Naive thymus-derived CD4-positive, alpha-beta T cell (primary cell): ENCODE data around the gene ATP9A. TPM values are rescaled to one million over a fixed set of nuclear protein-coding genes. Genes with fewer than 3 reads are reported as not detected.
"Not testable (repeated sequence)": the region's sequence is repeated elsewhere in the genome, so short reads cannot be mapped to it uniquely, and the experiment has no call there.

ENCODE experiments used
- ATAC-seq: fragments of 150-1000 bp; cut with Tn5 transposase; 2 replicates; pipeline ENCODE4 v1.10.0; 2021; ENCODE audit warnings: mild to moderate bottlenecking, moderate library complexity
- CTCF ChIA-PET: fragments of 350-600 bp; sonication (Branson Sonifier 250); formaldehyde crosslinking; loops from one replicate; lab custom pipeline; 2021; ENCODE audit warnings: antibody characterized with exemption; lab: Charles Lee
- POLR2A ChIA-PET: fragments of 350-600 bp; sonication (Branson Sonifier 250); formaldehyde crosslinking; loops from one replicate; lab custom pipeline; 2021; ENCODE audit warnings: antibody characterized with exemption, inconsistent platforms; lab: Charles Lee
- DNase-seq, 9 donors: peaks; one replicate each; pipeline versions ENCODE4 v3.0.0 to v3.0.0-alpha.2; 2020 to 2022; ENCODE audit warnings: mixed read lengths in 1 of 9
- H3K27ac ChIP-seq: one replicate; pipeline ENCODE4 v1.7.0; 2013; ENCODE audit warnings: mild to moderate bottlenecking, low read depth, low read length, moderate library complexity
- H3K27me3 ChIP-seq, 2 donors: one replicate each; pipeline ENCODE4 v1.7.0; 2013; ENCODE audit warnings: low read length in 2 of 2, mild to moderate bottlenecking in 2 of 2, moderate library complexity in 2 of 2; ENCODE audit not compliant: control insufficient read depth in 2 of 2, insufficient read depth in 2 of 2
- H3K36me3 ChIP-seq, 3 experiments: 1 replicate in 2 of 3; 2 replicates in 1 of 3; pipeline ENCODE4 v1.7.0; 2013; ENCODE audit warnings: low read length in 3 of 3, mild to moderate bottlenecking in 3 of 3, moderate library complexity in 1 of 3; ENCODE audit not compliant: insufficient read depth in 3 of 3, control insufficient read depth in 2 of 3
- H3K4me1 ChIP-seq, 2 donors: one replicate each; pipeline ENCODE4 v1.7.0; 2013; ENCODE audit warnings: low read length in 2 of 2, mild to moderate bottlenecking in 2 of 2, moderate library complexity in 1 of 2; ENCODE audit not compliant: control insufficient read depth in 2 of 2, insufficient read depth in 2 of 2
- H3K4me3 ChIP-seq: 2 replicates; pipeline ENCODE4 v1.7.0; 2013; ENCODE audit warnings: mild to moderate bottlenecking, low read length
- H3K9me3 ChIP-seq, 3 experiments: 1 replicate in 2 of 3; 2 replicates in 1 of 3; pipeline ENCODE4 v1.7.0; 2013; ENCODE audit warnings: low read length in 3 of 3; ENCODE audit not compliant: control insufficient read depth in 2 of 3
- H3K27ac Mint-ChIP-seq, 9 donors: one replicate each; pipeline ENCODE4 v1.8.0; 2020 to 2022; ENCODE audit warnings: mixed read lengths in 9 of 9, mild to moderate bottlenecking in 8 of 9, moderate library complexity in 5 of 9, inconsistent platforms in 2 of 9
- H3K27me3 Mint-ChIP-seq, 5 donors: one replicate each; pipeline ENCODE4 v1.8.0; 2021 to 2022; ENCODE audit warnings: mixed read lengths in 5 of 5, mild to moderate bottlenecking in 1 of 5
- H3K36me3 Mint-ChIP-seq, 5 donors: one replicate each; pipeline ENCODE4 v1.8.0; 2020 to 2022; ENCODE audit warnings: mixed read lengths in 5 of 5, mild to moderate bottlenecking in 3 of 5, inconsistent platforms in 1 of 5
- H3K4me1 Mint-ChIP-seq, 7 donors: one replicate each; pipeline ENCODE4 v1.8.0; 2020 to 2022; ENCODE audit warnings: mixed read lengths in 7 of 7, mild to moderate bottlenecking in 3 of 7, inconsistent platforms in 1 of 7
- H3K4me3 Mint-ChIP-seq, 10 donors: one replicate each; pipeline ENCODE4 v1.8.0; 2020 to 2022; ENCODE audit warnings: mild to moderate bottlenecking in 10 of 10, mixed read lengths in 10 of 10, moderate library complexity in 6 of 10, inconsistent platforms in 2 of 10
- H3K9me3 Mint-ChIP-seq, 11 donors: one replicate each; pipeline ENCODE4 v1.8.0; 2020 to 2022; ENCODE audit warnings: mixed read lengths in 11 of 11, mild to moderate bottlenecking in 4 of 11, inconsistent platforms in 1 of 11, moderate library complexity in 1 of 11
- intact Hi-C, 2 donors: fragments of 100-400 bp; cut with micrococcal nuclease; formaldehyde crosslinking; loops; one replicate each; pipeline ENCODE4 v1.15.1; 2023
- polyA plus RNA-seq, 2 donors: library from polyadenylated mRNA; unstranded; fragments of 300-500 nt; fragmentation: Illumina TruSeq; gene quantifications; one replicate each; pipeline ENCODE4 v1.2.3, GENCODE V29; 2021
- total RNA-seq, 6 experiments: library from RNA in 5 of 6; stranded (reverse) in 5 of 6; gene quantifications; 1 replicate in 5 of 6; 2 replicates in 1 of 6; pipeline ENCODE4 v1.2.3 and lab custom pipeline; 2021 to 2026

The ATP9A gene
- total and polyA plus RNA-seq, 7 experiments from 2014 or later, result 0.05 to 2.0 (median 0.83) TPM; not detected in 3

DNA sequence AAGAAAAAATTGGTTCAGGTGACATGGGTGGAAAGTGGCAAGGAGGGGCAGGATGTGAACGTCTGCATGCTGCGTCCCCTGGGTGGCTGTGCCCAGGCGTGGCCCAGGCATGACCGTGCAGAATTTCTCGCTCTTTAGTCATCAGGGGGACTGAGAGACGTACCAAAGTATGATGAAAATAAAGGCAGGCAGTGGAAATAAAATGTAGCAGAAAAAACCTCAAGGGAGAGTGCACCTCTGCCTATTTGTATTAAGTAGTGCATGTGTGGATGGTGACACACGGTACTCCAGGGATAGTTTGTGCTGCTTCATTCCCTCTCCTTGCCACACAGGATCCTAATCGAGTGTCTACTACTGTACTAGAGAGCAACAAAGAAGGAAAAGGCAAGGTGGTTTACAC lies 81.1 kb downstream of the ATP9A start:
- Mint-ChIP-seq H3K9me3 (no peaks in the 10 kb centered on the region), H3K36me3 (no peaks in the 10 kb centered on the region), H3K4me3 (no peak overlapping the region), H3K27me3 (peaks cover 0 to 7% (median 3%) of the 10 kb centered on the region in 5 donors), H3K27ac (no peak overlapping the region), H3K4me1 (no peaks in the 10 kb centered on the region)
- Histone ChIP-seq H3K4me3 (no peak overlapping the region), H3K9me3 (no peaks in the 10 kb centered on the region), H3K27ac (no peak overlapping the region), H3K27me3 (no peaks in the 10 kb centered on the region), H3K4me1 (no peaks in the 10 kb centered on the region), H3K36me3 (no peaks in the 10 kb centered on the region)
- intact Hi-C loops, result no loop called here
- CTCF ChIA-PET, result no interaction called here
- POLR2A ChIA-PET, result no interaction called here
- DNase-seq (no peak), ATAC-seq (peak; percentile 57)

DNA sequence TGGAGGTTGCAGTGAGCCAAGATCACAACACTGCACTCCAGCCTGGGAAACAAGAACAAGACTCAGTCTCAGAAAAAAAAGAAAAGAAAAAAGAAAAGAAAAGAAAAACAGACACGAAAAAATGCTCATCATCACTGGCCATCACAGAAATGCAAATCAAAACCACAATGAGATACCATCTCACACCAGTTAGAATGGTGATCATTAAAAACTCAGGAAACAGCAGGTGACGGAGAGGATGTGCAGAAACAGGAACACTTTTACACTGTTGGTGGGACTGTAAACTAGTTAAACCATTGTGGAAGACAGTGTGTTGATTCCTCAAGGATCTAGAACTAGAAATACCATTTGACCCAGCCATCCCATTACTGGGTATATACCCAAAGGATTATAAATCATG lies 82.7 kb downstream of the ATP9A start:
- H3K9me3 Mint-ChIP-seq, CTCF ChIA-PET, H3K27ac ChIP-seq, H3K27ac Mint-ChIP-seq, DNase-seq, H3K27me3 Mint-ChIP-seq, H3K27me3 ChIP-seq, ATAC-seq, POLR2A ChIA-PET, H3K4me3 Mint-ChIP-seq, H3K4me3 ChIP-seq, H3K4me1 Mint-ChIP-seq, intact Hi-C loops, H3K4me1 ChIP-seq, H3K9me3 ChIP-seq, H3K36me3 Mint-ChIP-seq, H3K36me3 ChIP-seq: not testable (repeated sequence)

DNA sequence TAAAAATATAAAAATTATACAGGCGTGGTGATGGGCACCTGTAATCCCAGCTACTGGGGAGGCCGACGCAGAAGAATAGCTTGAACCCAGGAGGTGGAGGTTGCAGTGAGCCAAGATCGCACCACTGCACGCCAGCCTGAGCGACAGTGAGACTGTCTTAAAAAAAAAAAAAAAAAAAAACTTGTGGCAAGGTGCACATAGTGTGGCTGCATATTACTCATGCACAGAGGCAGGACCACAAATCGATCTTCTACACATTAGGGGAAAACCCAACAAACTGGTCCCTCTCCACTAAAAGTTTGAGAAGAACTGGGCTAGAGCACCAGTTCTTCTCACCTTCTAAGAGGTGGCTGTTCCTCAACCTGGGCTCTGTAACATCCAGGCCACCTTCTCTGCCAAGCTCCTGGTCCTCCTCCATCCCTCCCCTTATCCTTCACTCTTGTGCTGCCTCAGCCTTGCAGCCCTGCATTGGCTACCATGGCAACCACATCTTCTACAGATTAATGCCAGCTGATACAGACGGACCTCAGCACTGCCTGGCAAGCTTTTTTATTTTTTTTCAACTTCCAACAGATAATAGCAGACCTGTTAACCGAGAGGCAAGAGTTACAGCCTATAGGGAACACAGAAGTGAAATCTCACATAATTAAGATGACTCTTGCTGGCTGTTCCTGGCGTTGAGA lies 88.0 kb downstream of the ATP9A start:
- H3K36me3 ChIP-seq, result no peaks in the 10 kb centered on the region
- H3K4me1 ChIP-seq, result no peaks in the 10 kb centered on the region
- no peak for ATAC-seq
- no peak for DNase-seq
- no peak overlapping the region for H3K4me3 ChIP-seq
- no peaks in the 10 kb centered on the region for H3K27me3 ChIP-seq
- POLR2A ChIA-PET, result no interaction called here
- no peak overlapping the region for H3K27ac ChIP-seq
- CTCF ChIA-PET, result no interaction called here
- H3K27me3 Mint-ChIP-seq, result peaks cover 0 to 9% (median 3%) of the 10 kb centered on the region in 5 donors
- no peaks in the 10 kb centered on the region for H3K9me3 ChIP-seq
- intact Hi-C loops, result no loop called here
- H3K9me3 Mint-ChIP-seq, result no peaks in the 10 kb centered on the region
- peaks cover 0 to 2% (median 0%) of the 10 kb centered on the region in 7 donors for H3K4me1 Mint-ChIP-seq
- no peak overlapping the region for H3K4me3 Mint-ChIP-seq
- H3K36me3 Mint-ChIP-seq, result no peaks in the 10 kb centered on the region
- no peak overlapping the region for H3K27ac Mint-ChIP-seq

DNA sequence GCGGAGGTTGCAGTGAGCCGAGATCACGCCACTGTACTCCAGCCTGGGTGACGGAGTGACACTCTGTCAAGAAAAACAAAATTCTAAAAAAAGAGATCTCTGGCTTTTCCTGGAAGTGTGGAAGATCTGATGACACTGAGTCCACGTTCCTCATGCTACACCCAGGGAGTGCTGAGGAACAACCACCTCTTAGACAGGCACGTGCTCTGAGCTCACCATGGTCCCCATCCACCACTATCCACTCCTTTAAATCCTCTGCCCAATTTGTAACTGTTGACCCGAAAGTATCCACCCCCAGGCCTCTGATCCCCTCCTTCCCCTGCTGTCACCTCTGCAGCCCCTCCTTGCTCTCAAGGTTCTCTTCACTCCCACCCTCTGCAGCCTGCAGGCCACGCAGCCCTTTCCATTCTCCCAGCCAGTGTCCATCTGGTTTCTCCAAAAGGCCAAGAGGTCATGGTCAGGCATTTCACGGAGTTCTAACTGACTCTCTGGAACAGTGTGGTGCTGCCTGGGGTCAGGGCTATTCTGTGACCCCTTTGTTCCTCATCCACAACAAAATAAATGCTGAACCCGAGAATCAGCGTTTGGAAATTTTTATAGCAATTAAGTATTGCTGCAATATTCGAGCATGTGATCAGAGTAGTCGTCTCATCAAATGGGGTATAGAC lies 88.8 kb downstream of the ATP9A start:
- no peaks in the 10 kb centered on the region for H3K27me3 ChIP-seq
- CTCF ChIA-PET, result no interaction called here
- Mint-ChIP-seq H3K4me3 (no peak overlapping the region), H3K36me3 (no peaks in the 10 kb centered on the region), H3K27me3 (peaks cover 0 to 9% (median 3%) of the 10 kb centered on the region in 5 donors), H3K4me1 (peaks cover 0 to 2% (median 0%) of the 10 kb centered on the region in 7 donors), H3K27ac (no peak overlapping the region), H3K9me3 (no peaks in the 10 kb centered on the region)
- H3K4me1 ChIP-seq, result no peaks in the 10 kb centered on the region
- POLR2A ChIA-PET, result no interaction called here
- H3K36me3 ChIP-seq, result no peaks in the 10 kb centered on the region
- DNase-seq (no peak), ATAC-seq (no peak)
- H3K4me3 ChIP-seq, result no peak overlapping the region
- no peaks in the 10 kb centered on the region for H3K9me3 ChIP-seq
- intact Hi-C loops, result no loop called here
- no peak overlapping the region for H3K27ac ChIP-seq

DNA sequence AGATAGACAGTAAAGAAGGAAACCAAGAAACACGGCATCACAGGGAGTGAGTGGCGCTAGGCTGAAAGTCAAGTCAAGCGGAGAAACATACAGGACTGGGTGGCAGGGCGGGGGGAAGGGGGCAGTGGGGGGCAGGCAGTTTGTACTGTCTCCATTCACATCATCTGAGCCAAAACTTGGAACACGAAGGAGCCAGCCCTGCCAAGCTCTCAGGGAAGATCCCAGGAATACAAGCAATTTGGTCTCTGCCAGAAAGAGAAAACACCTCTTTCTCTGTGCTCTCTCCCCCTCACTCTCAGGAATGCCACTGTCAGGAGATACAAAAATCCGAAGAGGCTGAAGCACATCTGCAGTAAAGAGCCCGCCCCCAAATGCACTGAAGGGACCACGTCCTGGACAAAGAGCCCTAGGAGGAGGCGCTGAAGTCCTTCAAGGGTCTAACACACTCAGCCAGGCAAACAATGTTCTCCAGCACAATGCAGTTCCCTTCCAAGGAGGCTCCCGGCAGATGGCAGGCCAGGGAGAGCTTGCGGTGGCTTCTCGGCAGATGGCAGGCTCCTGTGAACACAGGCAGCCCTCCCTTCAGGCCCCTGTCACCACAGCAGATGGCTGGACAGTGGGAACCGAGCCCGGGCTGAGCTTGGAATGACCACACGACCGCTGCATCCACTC lies 90.0 kb downstream of the ATP9A start:
- POLR2A ChIA-PET, result no interaction called here
- H3K4me1 Mint-ChIP-seq, result peaks cover 0 to 2% (median 0%) of the 10 kb centered on the region in 7 donors

DNA sequence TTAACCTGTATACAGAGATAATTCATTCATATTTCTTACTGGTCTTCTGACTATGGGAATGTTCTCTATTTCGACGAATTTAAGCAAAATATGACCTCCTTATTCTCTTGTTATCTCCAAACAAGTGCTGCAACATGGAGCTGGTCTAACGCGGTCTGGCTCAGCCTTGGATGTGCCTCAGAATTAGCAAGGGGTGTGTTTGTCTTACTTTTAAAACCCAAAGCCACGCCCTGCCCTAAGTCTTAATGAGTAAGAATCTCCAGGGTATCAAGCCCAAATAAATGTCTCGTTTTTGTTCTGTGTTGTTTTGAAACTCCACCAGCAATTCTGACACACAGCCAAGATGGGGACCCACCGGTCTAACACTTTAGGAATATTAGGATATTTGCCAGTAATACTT lies 99.2 kb downstream of the ATP9A start:
- Mint-ChIP-seq H3K27me3 (peaks cover 0 to 28% (median 3%) of the 10 kb centered on the region in 5 donors), H3K36me3 (no peaks in the 10 kb centered on the region), H3K27ac (no peak overlapping the region), H3K4me3 (no peak overlapping the region), H3K9me3 (no peaks in the 10 kb centered on the region), H3K4me1 (peaks cover 9 to 14% (median 11%) of the 10 kb centered on the region in 7 donors)
- H3K4me3 ChIP-seq, result no peak overlapping the region
- ATAC-seq (no peak), DNase-seq (no peak)
- intact Hi-C loops, result no loop called here
- no peaks in the 10 kb centered on the region for H3K9me3 ChIP-seq
- ChIA-PET POLR2A (interaction anchor here (0.7 kb wide), 1 partner anchor 29 kb away, joined by 3 read pairs; no protein-coding TSS in a partner anchor), CTCF (no interaction called here)
- H3K4me1 ChIP-seq, result peaks cover 0 to 14% of the 10 kb centered on the region in 2 donors
- no peaks in the 10 kb centered on the region for H3K36me3 ChIP-seq
- H3K27me3 ChIP-seq, result no peaks in the 10 kb centered on the region
- H3K27ac ChIP-seq, result no peak overlapping the region

More for the DNA sequence above, 90.0 kb downstream of the ATP9A start:
- Histone ChIP-seq H3K36me3 (no peaks in the 10 kb centered on the region), H3K9me3 (no peaks in the 10 kb centered on the region), H3K4me1 (no peaks in the 10 kb centered on the region), H3K4me3 (no peak overlapping the region), H3K27me3 (no peaks in the 10 kb centered on the region), H3K27ac (no peak overlapping the region)
- no peak overlapping the region for H3K27ac Mint-ChIP-seq
- ATAC-seq (no peak), DNase-seq (no peak)
- CTCF ChIA-PET, result no interaction called here
- peaks cover 0 to 9% (median 6%) of the 10 kb centered on the region in 5 donors for H3K27me3 Mint-ChIP-seq
- H3K9me3 Mint-ChIP-seq, result no peaks in the 10 kb centered on the region
- intact Hi-C loops, result no loop called here
- H3K4me3 Mint-ChIP-seq, result no peak overlapping the region
- no peaks in the 10 kb centered on the region for H3K36me3 Mint-ChIP-seq
